ENCODE data around the gene FADD. TPM values are rescaled to one million over a fixed set of nuclear protein-coding genes. Genes with fewer than 3 reads are reported as not detected.

FADD gene
- total and polyA plus RNA-seq, 10 donors = 11.3 to 28.8 (median 23.1) TPM

GRCh38 chr11:70182266-70182665 is 20.8 kb upstream of the FADD start:
- 86 to 92% (median 90%) methylated on average over 18 of the region's 18 CpGs for WGBS, 5 donors
- intact Hi-C loops (cut with DNase I; ENCODE audit: low total_unique reads) = no loop called here
- Histone ChIP-seq H3K27me3 (replicated peaks in 1 of 7) (peaks cover 0 to 36% (median 0%) of the 10 kb centered on the region in 7 donors), H3K4me1 (no peaks in the 10 kb centered on the region), H3K36me3 (no peaks in the 10 kb centered on the region), H3K27ac (no peak overlapping the region), H3K9me3 (peaks cover 0 to 3% (median 0%) of the 10 kb centered on the region in 8 donors), H3K4me3 (no peak overlapping the region)
- TF ChIP-seq POLR2AphosphoS5 (IDR thresholded peaks at IDR 0.05) = no peak
- TF ChIP-seq POLR2A (IDR thresholded peaks at IDR 0.05) = no peak
- no peak for TF ChIP-seq CTCF (IDR thresholded peaks at IDR 0.05 in 8 of 11, conservative IDR thresholded peaks at IDR 0.05 in 3 of 11)
- no peak for DNase-seq

- WGBS, 5 donors = 85 to 100% (median 97%) methylated on average over 1 of the region's 1 CpG
- intact Hi-C loops (cut with DNase I; ENCODE audit: low total_unique reads) = no loop called here
- no peak for DNase-seq
- Histone ChIP-seq H3K9me3 (peaks cover 0 to 3% (median 0%) of the 10 kb centered on the region in 8 donors), H3K27me3 (replicated peaks in 1 of 7) (peaks cover 0 to 42% (median 0%) of the 10 kb centered on the region in 7 donors), H3K36me3 (no peaks in the 10 kb centered on the region), H3K27ac (no peak overlapping the region), H3K4me3 (no peak overlapping the region), H3K4me1 (no peaks in the 10 kb centered on the region)
- no peak for TF ChIP-seq POLR2AphosphoS5 (IDR thresholded peaks at IDR 0.05)
- TF ChIP-seq CTCF (IDR thresholded peaks at IDR 0.05 in 8 of 11, conservative IDR thresholded peaks at IDR 0.05 in 3 of 11) = no peak
- TF ChIP-seq POLR2A (IDR thresholded peaks at IDR 0.05) = no peak
Measured at GRCh38 chr11:70183032-70183431, 20.1 kb upstream of the FADD start.

GRCh38 chr11:70183483-70184176 is 19.5 kb upstream of the FADD start:
- Histone ChIP-seq H3K36me3 (no peaks in the 10 kb centered on the region), H3K9me3 (peaks cover 0 to 3% (median 0%) of the 10 kb centered on the region in 8 donors), H3K27ac (no peak overlapping the region), H3K4me1 (no peaks in the 10 kb centered on the region), H3K4me3 (no peak overlapping the region), H3K27me3 (replicated peaks in 1 of 7) (peaks cover 0 to 42% (median 0%) of the 10 kb centered on the region in 7 donors)
- intact Hi-C loops (cut with DNase I; ENCODE audit: low total_unique reads) = no loop called here
- WGBS, 5 donors = 71 to 80% (median 76%) methylated on average over 10 to 11 of the region's 11 CpGs
- no peak for TF ChIP-seq CTCF (IDR thresholded peaks at IDR 0.05 in 8 of 11, conservative IDR thresholded peaks at IDR 0.05 in 3 of 11)
- no peak for DNase-seq

- H3K4me3 ChIP-seq = no peak overlapping the region
- no peaks in the 10 kb centered on the region for H3K4me1 ChIP-seq
- H3K27me3 ChIP-seq (replicated peaks in 1 of 7) = peaks cover 0 to 42% (median 0%) of the 10 kb centered on the region in 7 donors
- intact Hi-C loops (cut with DNase I; ENCODE audit: low total_unique reads) = no loop called here
- DNase-seq = no peak
- H3K27ac ChIP-seq = no peak overlapping the region
- WGBS, 5 donors = 63 to 86% (median 80%) methylated on average over 9 of the region's 9 CpGs
- peaks cover 0 to 3% (median 0%) of the 10 kb centered on the region in 8 donors for H3K9me3 ChIP-seq
- no peak for TF ChIP-seq CTCF (IDR thresholded peaks at IDR 0.05 in 8 of 11, conservative IDR thresholded peaks at IDR 0.05 in 3 of 11)
- no peak for TF ChIP-seq POLR2AphosphoS5 (IDR thresholded peaks at IDR 0.05)
- TF ChIP-seq POLR2A (IDR thresholded peaks at IDR 0.05) = no peak
- no peaks in the 10 kb centered on the region for H3K36me3 ChIP-seq
Measured at GRCh38 chr11:70184396-70184795, 18.7 kb upstream of the FADD start.
